K562 (cell line): ENCODE results near the gene DAG1. TPM values are rescaled to one million over a fixed set of nuclear protein-coding genes. Genes with fewer than 3 reads are reported as not detected.

Experiments used
- CTCFL ChIP-seq: IDR thresholded peaks from 2 replicates; pipeline ENCODE4 v1.6.1; 2011; ENCODE audit warnings: borderline replicate concordance, low read depth, mild to moderate bottlenecking, moderate library complexity, low read length; ENCODE audit not compliant: insufficient read depth, poor library complexity, severe bottlenecking
- FOXA3 ChIP-seq, 2 experiments: fragments of 450-650 bp in 1 of 2; sonication (generic) in 1 of 2; formaldehyde crosslinking; IDR thresholded peaks in 1 of 2; conservative IDR thresholded peaks in 1 of 2; 2 replicates each; pipeline versions ENCODE4 v1.4.0 to v1.8.0; 2020 to 2022; ENCODE audit warnings: mild to moderate bottlenecking in 2 of 2, missing genetic modification reagents in 1 of 2
- PML ChIP-seq: IDR thresholded peaks from 2 replicates; pipeline ENCODE4 v1.6.1; 2012; ENCODE audit warnings: low read length, inconsistent platforms
- SRSF3 ChIP-seq: fragments of 200-400 bp; formaldehyde crosslinking; IDR thresholded peaks from 2 replicates; pipeline ENCODE4 v1.6.1; 2016; ENCODE audit warnings: mild to moderate bottlenecking, low read length, moderate library complexity; ENCODE audit not compliant: insufficient read depth
- ZBTB1 ChIP-seq: sonication (generic); formaldehyde crosslinking; IDR thresholded peaks from 2 replicates; pipeline ENCODE4 v1.8.1; 2023; ENCODE audit warnings: missing genetic modification reagents, low read depth, mild to moderate bottlenecking, borderline replicate concordance
- ZC3H4 ChIP-seq: sonication (generic); formaldehyde crosslinking; IDR thresholded peaks from 2 replicates; pipeline ENCODE4 v1.9.0; 2021; ENCODE audit warnings: missing genetic modification reagents, borderline replicate concordance
- ZNF134 ChIP-seq: fragments of 250-450 bp; sonication (Bioruptor Pico); conservative IDR thresholded peaks from 2 replicates; pipeline ENCODE4 v1.4.0; 2020
- ZNF184 ChIP-seq: sonication (generic); formaldehyde crosslinking; IDR thresholded peaks from 2 replicates; pipeline ENCODE4 v1.5.0; 2020; ENCODE audit warnings: missing genetic modification reagents
- ZNF57 ChIP-seq: fragments of 450-650 bp; formaldehyde crosslinking; IDR thresholded peaks from 2 replicates; pipeline ENCODE4 v1.4.0; 2020; ENCODE audit warnings: mild to moderate bottlenecking, moderate library complexity
- ZNF707 ChIP-seq: fragments of 250-450 bp; sonication (Bioruptor Pico); conservative IDR thresholded peaks from 2 replicates; pipeline ENCODE4 v1.8.0; 2022; ENCODE audit warnings: inconsistent platforms, mild to moderate bottlenecking, moderate library complexity
- polyA plus RNA-seq, 8 experiments: library from polyadenylated mRNA; depleted of rRNA in 4 of 8; stranded (reverse) in 5 of 8; unstranded in 3 of 8; fragments of >200 nt; fragmentation: Nextera tagmentation in 2 of 8; fragmentation: Illumina TruSeq in 1 of 8; extraction: Ambion mirVana in 2 of 8; extraction: Trizol in 1 of 8; gene quantifications; 2 replicates each; pipeline versions ENCODE4 v1.2.1 to v1.2.3, GENCODE V29; 2011 to 2014; ENCODE audit warnings: inconsistent platforms in 1 of 8, missing spikeins in 1 of 8
- total RNA-seq, 7 experiments: library from RNA; depleted of rRNA in 6 of 7; stranded (reverse); fragments of >200 nt in 6 of 7; fragmentation: Illumina TruSeq in 2 of 7; extraction: Trizol in 2 of 7; gene quantifications; 2 replicates each; pipeline versions ENCODE4 v1.2.1 to v1.2.3, GENCODE V29; 2011 to 2021; ENCODE audit warnings: low replicate concordance in 1 of 7
- TF ChIP-seq, protein P1 (sequence below): fragments of 200-600 bp; sonication (generic); IDR thresholded peaks from one replicate; pipeline ENCODE4 v1.6.1; 2012; ENCODE audit warnings: mild to moderate bottlenecking, low read depth, low read length, inconsistent platforms
- TF ChIP-seq, protein P2 (sequence below): fragments of 250-450 bp; sonication (Bioruptor Pico); IDR thresholded peaks from 2 replicates; pipeline ENCODE4 v1.5.1; 2021; ENCODE audit warnings: mild to moderate bottlenecking

DAG1 gene
- total and polyA plus RNA-seq, 9 of the 15 experiments (the other 6 are each of a cell fraction or from before 2014, with no cell fraction given), result 0.29 to 19.6 (median 8.2) TPM

DNA sequence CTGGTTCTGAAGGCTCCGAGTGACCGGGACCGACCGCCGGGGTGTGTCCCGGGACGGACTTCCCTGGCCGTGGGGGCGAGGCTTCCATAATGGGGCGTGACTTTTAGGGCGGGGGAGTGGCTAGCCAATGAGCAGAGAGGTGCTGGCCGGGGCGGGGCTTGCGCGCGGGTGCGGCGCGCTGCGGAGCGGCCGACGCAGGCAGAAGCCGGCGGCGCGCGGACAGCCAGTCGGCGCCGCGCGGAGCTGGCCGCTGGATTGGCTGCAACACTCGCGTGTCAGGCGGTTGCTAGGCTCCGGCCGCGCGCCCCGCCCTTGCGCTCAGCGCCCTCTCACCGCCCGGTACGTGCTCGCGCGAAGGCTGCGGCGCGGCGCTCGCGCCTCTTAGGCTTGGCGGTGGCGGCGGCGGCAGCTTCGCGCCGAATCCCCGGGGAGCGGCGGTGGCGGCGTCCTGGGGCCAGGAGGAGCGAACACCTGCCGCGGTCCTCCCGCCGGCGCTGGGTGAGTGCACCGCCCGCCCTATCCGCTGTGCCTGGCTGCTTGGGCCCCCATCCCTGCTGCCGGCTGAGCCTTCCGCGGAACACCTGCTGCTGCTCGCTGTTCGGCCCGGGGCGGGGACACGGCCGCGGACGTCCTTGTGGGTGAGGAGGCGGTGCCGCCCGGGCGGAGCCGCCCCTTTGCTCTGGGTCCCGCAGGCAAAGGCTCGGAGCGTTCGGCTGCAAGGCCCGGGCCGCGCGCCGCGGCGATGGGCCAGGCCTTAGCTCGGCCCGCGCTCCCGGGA lies at the start of gene DAG1 (continued):
- TF ChIP-seq, protein P1, sequence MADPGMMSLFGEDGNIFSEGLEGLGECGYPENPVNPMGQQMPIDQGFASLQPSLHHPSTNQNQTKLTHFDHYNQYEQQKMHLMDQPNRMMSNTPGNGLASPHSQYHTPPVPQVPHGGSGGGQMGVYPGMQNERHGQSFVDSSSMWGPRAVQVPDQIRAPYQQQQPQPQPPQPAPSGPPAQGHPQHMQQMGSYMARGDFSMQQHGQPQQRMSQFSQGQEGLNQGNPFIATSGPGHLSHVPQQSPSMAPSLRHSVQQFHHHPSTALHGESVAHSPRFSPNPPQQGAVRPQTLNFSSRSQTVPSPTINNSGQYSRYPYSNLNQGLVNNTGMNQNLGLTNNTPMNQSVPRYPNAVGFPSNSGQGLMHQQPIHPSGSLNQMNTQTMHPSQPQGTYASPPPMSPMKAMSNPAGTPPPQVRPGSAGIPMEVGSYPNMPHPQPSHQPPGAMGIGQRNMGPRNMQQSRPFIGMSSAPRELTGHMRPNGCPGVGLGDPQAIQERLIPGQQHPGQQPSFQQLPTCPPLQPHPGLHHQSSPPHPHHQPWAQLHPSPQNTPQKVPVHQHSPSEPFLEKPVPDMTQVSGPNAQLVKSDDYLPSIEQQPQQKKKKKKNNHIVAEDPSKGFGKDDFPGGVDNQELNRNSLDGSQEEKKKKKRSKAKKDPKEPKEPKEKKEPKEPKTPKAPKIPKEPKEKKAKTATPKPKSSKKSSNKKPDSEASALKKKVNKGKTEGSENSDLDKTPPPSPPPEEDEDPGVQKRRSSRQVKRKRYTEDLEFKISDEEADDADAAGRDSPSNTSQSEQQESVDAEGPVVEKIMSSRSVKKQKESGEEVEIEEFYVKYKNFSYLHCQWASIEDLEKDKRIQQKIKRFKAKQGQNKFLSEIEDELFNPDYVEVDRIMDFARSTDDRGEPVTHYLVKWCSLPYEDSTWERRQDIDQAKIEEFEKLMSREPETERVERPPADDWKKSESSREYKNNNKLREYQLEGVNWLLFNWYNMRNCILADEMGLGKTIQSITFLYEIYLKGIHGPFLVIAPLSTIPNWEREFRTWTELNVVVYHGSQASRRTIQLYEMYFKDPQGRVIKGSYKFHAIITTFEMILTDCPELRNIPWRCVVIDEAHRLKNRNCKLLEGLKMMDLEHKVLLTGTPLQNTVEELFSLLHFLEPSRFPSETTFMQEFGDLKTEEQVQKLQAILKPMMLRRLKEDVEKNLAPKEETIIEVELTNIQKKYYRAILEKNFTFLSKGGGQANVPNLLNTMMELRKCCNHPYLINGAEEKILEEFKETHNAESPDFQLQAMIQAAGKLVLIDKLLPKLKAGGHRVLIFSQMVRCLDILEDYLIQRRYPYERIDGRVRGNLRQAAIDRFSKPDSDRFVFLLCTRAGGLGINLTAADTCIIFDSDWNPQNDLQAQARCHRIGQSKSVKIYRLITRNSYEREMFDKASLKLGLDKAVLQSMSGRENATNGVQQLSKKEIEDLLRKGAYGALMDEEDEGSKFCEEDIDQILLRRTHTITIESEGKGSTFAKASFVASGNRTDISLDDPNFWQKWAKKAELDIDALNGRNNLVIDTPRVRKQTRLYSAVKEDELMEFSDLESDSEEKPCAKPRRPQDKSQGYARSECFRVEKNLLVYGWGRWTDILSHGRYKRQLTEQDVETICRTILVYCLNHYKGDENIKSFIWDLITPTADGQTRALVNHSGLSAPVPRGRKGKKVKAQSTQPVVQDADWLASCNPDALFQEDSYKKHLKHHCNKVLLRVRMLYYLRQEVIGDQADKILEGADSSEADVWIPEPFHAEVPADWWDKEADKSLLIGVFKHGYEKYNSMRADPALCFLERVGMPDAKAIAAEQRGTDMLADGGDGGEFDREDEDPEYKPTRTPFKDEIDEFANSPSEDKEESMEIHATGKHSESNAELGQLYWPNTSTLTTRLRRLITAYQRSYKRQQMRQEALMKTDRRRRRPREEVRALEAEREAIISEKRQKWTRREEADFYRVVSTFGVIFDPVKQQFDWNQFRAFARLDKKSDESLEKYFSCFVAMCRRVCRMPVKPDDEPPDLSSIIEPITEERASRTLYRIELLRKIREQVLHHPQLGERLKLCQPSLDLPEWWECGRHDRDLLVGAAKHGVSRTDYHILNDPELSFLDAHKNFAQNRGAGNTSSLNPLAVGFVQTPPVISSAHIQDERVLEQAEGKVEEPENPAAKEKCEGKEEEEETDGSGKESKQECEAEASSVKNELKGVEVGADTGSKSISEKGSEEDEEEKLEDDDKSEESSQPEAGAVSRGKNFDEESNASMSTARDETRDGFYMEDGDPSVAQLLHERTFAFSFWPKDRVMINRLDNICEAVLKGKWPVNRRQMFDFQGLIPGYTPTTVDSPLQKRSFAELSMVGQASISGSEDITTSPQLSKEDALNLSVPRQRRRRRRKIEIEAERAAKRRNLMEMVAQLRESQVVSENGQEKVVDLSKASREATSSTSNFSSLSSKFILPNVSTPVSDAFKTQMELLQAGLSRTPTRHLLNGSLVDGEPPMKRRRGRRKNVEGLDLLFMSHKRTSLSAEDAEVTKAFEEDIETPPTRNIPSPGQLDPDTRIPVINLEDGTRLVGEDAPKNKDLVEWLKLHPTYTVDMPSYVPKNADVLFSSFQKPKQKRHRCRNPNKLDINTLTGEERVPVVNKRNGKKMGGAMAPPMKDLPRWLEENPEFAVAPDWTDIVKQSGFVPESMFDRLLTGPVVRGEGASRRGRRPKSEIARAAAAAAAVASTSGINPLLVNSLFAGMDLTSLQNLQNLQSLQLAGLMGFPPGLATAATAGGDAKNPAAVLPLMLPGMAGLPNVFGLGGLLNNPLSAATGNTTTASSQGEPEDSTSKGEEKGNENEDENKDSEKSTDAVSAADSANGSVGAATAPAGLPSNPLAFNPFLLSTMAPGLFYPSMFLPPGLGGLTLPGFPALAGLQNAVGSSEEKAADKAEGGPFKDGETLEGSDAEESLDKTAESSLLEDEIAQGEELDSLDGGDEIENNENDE, result no peak
- TF ChIP-seq PML (no peak), SRSF3 (no peak), ZBTB1 (CRISPR knock-in tag) (no peak; the same call in 1 of the 2 replicates), ZNF707 (no peak), CTCFL (no peak), ZNF134 (CRISPR knock-in tag) (no peak), FOXA3 (CRISPR knock-in tag; conservative IDR thresholded peaks at IDR 0.05 in 1 of 2, IDR thresholded peaks at IDR 0.05 in 1 of 2) (no peak), ZNF184 (CRISPR knock-in tag) (no peak), ZC3H4 (CRISPR knock-in tag) (0 out of 2 replicates have a peak, but pooled peaks have one; percentile 64), ZNF57 (no peak)
- TF ChIP-seq, protein P2, sequence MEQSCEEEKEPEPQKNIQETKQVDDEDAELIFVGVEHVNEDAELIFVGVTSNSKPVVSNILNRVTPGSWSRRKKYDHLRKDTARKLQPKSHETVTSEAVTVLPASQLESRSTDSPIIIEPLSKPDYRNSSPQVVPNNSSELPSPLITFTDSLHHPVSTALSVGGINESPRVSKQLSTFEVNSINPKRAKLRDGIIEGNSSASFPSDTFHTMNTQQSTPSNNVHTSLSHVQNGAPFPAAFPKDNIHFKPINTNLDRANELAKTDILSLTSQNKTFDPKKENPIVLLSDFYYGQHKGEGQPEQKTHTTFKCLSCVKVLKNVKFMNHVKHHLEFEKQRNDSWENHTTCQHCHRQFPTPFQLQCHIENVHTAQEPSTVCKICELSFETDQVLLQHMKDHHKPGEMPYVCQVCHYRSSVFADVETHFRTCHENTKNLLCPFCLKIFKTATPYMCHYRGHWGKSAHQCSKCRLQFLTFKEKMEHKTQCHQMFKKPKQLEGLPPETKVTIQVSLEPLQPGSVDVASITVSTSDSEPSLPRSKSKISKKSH, result no peak
